Lower leg skin (tissue), 4 donors: ENCODE data around the gene RNF14. TPM values are rescaled to one million over a fixed set of nuclear protein-coding genes. Genes with fewer than 3 reads are reported as not detected.

Source experiments
- DNase-seq, 2 donors: peaks; one replicate each; pipeline ENCODE4 v3.0.0-alpha.2; 2019; ENCODE audit warnings: low spot score in 2 of 2
- H3K4me3 ChIP-seq: fragments of 200-600 bp; sonication (generic); 2 replicates; pipeline ENCODE4 v1.5.1; 2017; ENCODE audit warnings: mild to moderate bottlenecking, low read depth; ENCODE audit not compliant: poor library complexity, severe bottlenecking
- CTCF ChIP-seq, 3 donors: fragments of 450-650 bp; IDR thresholded peaks; one replicate each; pipeline ENCODE4 v1.5.1; 2016; ENCODE audit warnings: antibody characterized with exemption in 3 of 3, mild to moderate bottlenecking in 3 of 3, moderate library complexity in 2 of 3
- POLR2A ChIP-seq, 2 donors: fragments of 450-650 bp; IDR thresholded peaks; one replicate each; pipeline ENCODE4 v1.6.1; 2016 to 2017; ENCODE audit warnings: antibody characterized with exemption in 2 of 2, mild to moderate bottlenecking in 1 of 2, moderate library complexity in 1 of 2
- WGBS, 2 donors: methylation state at CpG; one replicate each; pipeline ENCODE4 v1.1.5; 2018; 5-methylcytosine and 5-hydroxymethylcytosine counted together
- intact Hi-C: fragments of 100-400 bp; cut with DNase I; formaldehyde crosslinking; loops from one replicate; pipeline ENCODE4 v1.15.0; 2023; ENCODE audit warnings: low total_unique reads
- total RNA-seq, 4 donors: library from RNA; depleted of rRNA; stranded (reverse); fragments of >200 nt; gene quantifications; one replicate each; pipeline ENCODE4 v1.1.0, GENCODE V29; 2016

Gene RNF14
- total RNA-seq, 4 donors from 2014 or later: 32.2 to 57.3 (median 48.8) TPM

GRCh38 chr5:141926434-141926833, 42.5 kb upstream of the RNF14 start:
- WGBS, 2 donors: 83 to 84% methylated on average over 2 of the region's 2 CpGs
- no peak overlapping the region for H3K4me3 ChIP-seq
- no peak for DNase-seq
- TF ChIP-seq POLR2A (IDR thresholded peaks at IDR 0.05) (no peak), CTCF (IDR thresholded peaks at IDR 0.05) (no peak)
- intact Hi-C loops: no loop called here

- DNase-seq: no peak
- intact Hi-C loops: no loop called here
- H3K4me3 ChIP-seq: no peak overlapping the region
- TF ChIP-seq CTCF (IDR thresholded peaks at IDR 0.05) (no peak), POLR2A (IDR thresholded peaks at IDR 0.05) (no peak)
- WGBS, 2 donors: 62 to 80% methylated on average over 8 of the region's 8 CpGs
Measured at GRCh38 chr5:141928051-141928450, 40.9 kb upstream of the RNF14 start.

- TF ChIP-seq CTCF (IDR thresholded peaks at IDR 0.05) (no peak), POLR2A (IDR thresholded peaks at IDR 0.05) (no peak)
- WGBS, 2 donors: 80 to 87% methylated on average over 19 of the region's 19 CpGs
- H3K4me3 ChIP-seq: no peak overlapping the region
- intact Hi-C loops: no loop called here
- no peak for DNase-seq
Measured at GRCh38 chr5:141929398-141930058, 39.4 kb upstream of the RNF14 start.

- TF ChIP-seq CTCF (IDR thresholded peaks at IDR 0.05) (no peak), POLR2A (IDR thresholded peaks at IDR 0.05) (no peak)
- H3K4me3 ChIP-seq: no peak overlapping the region
- intact Hi-C loops: no loop called here
- no peak for DNase-seq
- 84 to 88% methylated on average over 5 of the region's 5 CpGs for WGBS, 2 donors
Measured at GRCh38 chr5:141931694-141932093, 37.2 kb upstream of the RNF14 start.

GRCh38 chr5:141933151-141933550, 35.8 kb upstream of the RNF14 start:
- no peak overlapping the region for H3K4me3 ChIP-seq
- no peak for DNase-seq
- intact Hi-C loops: no loop called here
- no peak for TF ChIP-seq POLR2A (IDR thresholded peaks at IDR 0.05)
- TF ChIP-seq CTCF (IDR thresholded peaks at IDR 0.05): no peak
- 91 to 94% methylated on average over 7 of the region's 7 CpGs for whole genome bisulfite sequencing, 2 donors
